ENCODE data around the gene NXN.

DNA sequence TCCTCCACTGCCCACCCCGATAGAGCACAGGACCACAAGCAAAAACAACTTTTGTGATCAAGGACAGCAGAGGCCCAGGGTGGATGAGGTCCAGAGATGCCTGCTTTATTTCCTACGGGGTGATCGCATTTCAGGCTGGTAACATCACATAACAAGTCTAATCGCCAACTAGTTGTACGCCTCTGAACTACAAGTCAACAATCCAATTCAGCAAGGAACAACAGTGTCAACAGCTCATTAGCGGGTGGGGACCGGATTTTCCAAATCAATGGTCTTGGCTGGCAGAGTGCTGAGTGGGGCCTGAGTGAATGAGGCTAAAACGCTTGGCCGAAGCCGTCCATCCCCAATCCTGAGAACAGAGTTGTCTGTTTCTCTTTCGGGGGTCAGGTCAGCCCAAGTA lies 180.3 kb downstream of the NXN start:
- TF ChIP-seq RAD21 (IDR thresholded peaks at IDR 0.05; ENCODE audit: low read length) (no peak), JUND (IDR thresholded peaks at IDR 0.05) (no peak), POLR2AphosphoS5 (IDR thresholded peaks at IDR 0.05; ENCODE audit: low read depth, low read length) (no peak), TAF1 (IDR thresholded peaks at IDR 0.05; ENCODE audit: borderline replicate concordance, low read depth, low read length) (no peak), SMC3 (IDR thresholded peaks at IDR 0.05; ENCODE audit: low read depth, low read length) (no peak), CHD2 (IDR thresholded peaks at IDR 0.05; ENCODE audit: low read length, partially characterized antibody) (no peak), MXI1 (IDR thresholded peaks at IDR 0.05; ENCODE audit: low read depth, low read length) (no peak)
- TF ChIP-seq, protein P1, sequence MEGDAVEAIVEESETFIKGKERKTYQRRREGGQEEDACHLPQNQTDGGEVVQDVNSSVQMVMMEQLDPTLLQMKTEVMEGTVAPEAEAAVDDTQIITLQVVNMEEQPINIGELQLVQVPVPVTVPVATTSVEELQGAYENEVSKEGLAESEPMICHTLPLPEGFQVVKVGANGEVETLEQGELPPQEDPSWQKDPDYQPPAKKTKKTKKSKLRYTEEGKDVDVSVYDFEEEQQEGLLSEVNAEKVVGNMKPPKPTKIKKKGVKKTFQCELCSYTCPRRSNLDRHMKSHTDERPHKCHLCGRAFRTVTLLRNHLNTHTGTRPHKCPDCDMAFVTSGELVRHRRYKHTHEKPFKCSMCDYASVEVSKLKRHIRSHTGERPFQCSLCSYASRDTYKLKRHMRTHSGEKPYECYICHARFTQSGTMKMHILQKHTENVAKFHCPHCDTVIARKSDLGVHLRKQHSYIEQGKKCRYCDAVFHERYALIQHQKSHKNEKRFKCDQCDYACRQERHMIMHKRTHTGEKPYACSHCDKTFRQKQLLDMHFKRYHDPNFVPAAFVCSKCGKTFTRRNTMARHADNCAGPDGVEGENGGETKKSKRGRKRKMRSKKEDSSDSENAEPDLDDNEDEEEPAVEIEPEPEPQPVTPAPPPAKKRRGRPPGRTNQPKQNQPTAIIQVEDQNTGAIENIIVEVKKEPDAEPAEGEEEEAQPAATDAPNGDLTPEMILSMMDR (IDR thresholded peaks at IDR 0.05) = no peak
- TF ChIP-seq, protein P2, sequence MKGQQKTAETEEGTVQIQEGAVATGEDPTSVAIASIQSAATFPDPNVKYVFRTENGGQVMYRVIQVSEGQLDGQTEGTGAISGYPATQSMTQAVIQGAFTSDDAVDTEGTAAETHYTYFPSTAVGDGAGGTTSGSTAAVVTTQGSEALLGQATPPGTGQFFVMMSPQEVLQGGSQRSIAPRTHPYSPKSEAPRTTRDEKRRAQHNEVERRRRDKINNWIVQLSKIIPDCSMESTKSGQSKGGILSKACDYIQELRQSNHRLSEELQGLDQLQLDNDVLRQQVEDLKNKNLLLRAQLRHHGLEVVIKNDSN (IDR thresholded peaks at IDR 0.05; ENCODE audit: borderline replicate concordance, low read depth) = no peak
- TF ChIP-seq, protein P3, sequence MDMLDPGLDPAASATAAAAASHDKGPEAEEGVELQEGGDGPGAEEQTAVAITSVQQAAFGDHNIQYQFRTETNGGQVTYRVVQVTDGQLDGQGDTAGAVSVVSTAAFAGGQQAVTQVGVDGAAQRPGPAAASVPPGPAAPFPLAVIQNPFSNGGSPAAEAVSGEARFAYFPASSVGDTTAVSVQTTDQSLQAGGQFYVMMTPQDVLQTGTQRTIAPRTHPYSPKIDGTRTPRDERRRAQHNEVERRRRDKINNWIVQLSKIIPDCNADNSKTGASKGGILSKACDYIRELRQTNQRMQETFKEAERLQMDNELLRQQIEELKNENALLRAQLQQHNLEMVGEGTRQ (IDR thresholded peaks at IDR 0.05; ENCODE audit: borderline replicate concordance, low read depth, low read length) = no peak
